ENCODE data around the gene CES5A. TPM values are rescaled to one million over a fixed set of nuclear protein-coding genes. Genes with fewer than 3 reads are reported as not detected.

CES5A gene, protein sequence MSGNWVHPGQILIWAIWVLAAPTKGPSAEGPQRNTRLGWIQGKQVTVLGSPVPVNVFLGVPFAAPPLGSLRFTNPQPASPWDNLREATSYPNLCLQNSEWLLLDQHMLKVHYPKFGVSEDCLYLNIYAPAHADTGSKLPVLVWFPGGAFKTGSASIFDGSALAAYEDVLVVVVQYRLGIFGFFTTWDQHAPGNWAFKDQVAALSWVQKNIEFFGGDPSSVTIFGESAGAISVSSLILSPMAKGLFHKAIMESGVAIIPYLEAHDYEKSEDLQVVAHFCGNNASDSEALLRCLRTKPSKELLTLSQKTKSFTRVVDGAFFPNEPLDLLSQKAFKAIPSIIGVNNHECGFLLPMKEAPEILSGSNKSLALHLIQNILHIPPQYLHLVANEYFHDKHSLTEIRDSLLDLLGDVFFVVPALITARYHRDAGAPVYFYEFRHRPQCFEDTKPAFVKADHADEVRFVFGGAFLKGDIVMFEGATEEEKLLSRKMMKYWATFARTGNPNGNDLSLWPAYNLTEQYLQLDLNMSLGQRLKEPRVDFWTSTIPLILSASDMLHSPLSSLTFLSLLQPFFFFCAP
- total RNA-seq (2022): not detected in 2 replicates
- Bru-seq, nascent RNA: percentile 2 among the genes with signal in this experiment
- percentile 5 among the genes with signal in this experiment for BruChase-seq, experiment 1, labeled RNA remaining after a 2-hour chase
- percentile 5 among the genes with signal in this experiment for BruChase-seq, experiment 2, labeled RNA remaining after a 6-hour chase
- long read RNA-seq: 0 reads

DNA sequence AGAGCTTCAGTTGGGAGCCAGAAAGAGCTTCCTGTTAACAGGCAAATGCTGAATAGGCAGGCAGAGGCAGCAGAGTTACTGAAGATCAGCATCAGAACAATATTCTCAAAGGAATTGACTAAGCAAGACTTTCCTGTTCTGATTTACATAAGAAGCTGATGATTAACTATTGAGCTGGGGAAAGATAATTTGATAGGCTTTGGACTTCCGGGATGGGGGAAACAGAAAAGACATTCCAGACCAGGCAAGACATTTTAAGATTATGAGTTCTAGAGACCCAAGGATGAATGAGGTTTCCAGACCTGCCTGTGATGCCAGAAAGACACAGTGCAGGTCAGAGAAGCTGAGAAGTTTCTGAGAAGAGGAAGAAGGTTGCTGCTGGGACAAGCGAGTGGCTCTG is at the start of gene CES5A:
TSS of gene CES5A (minus strand) at position 101 of the 400 bp plus-strand sequence. CDS start 152 bp downstream, outside the sequence.
- Mint-ChIP-seq H3K27ac (ENCODE audit: unreplicated experiment) (no peak within 1 kb of the TSS), H3K4me3 (ENCODE audit: unreplicated experiment) (no peak within 1 kb of the TSS), H3K36me3 (ENCODE audit: insufficient read depth, unreplicated experiment) (no peaks in the 10 kb centered on the region), H3K4me1 (ENCODE audit: low read depth, unreplicated experiment) (no peaks in the 10 kb centered on the region), H3K9me3 (ENCODE audit: unreplicated experiment) (no peaks in the 10 kb centered on the region), H3K27me3 (ENCODE audit: insufficient read depth, unreplicated experiment) (peaks cover 6% of the 10 kb centered on the region)
- Histone ChIP-seq H3K4me1 (no peaks in the 10 kb centered on the region), H3K27me3 (replicated peaks; ENCODE audit: control insufficient read depth, insufficient read depth, low read length) (no peaks in the 10 kb centered on the region; the same call in 1 of the 2 replicates), H3K9me3 (no peaks in the 10 kb centered on the region), H3K4me3 (ENCODE audit: low read depth, low read length) (no peak within 1 kb of the TSS), H3K36me3 (ENCODE audit: control insufficient read depth, insufficient read depth, low read length) (no peaks in the 10 kb centered on the region)
- BruUV-seq (replicated peaks): no TSS peak
- no peak for TF ChIP-seq CTCF (IDR thresholded peaks at IDR 0.05; ENCODE audit: insufficient read depth in 1 of 2, low read depth in 1 of 2, low read length in 1 of 2, severe bottlenecking in 1 of 2, unreplicated experiment in 1 of 2)
- intact Hi-C loops (cut with micrococcal nuclease; ENCODE audit: unreplicated experiment): no loop called here
- ChIA-PET CTCF (no interaction called here), POLR2A (no interaction called here)
- no peak for DNase-seq

DNA sequence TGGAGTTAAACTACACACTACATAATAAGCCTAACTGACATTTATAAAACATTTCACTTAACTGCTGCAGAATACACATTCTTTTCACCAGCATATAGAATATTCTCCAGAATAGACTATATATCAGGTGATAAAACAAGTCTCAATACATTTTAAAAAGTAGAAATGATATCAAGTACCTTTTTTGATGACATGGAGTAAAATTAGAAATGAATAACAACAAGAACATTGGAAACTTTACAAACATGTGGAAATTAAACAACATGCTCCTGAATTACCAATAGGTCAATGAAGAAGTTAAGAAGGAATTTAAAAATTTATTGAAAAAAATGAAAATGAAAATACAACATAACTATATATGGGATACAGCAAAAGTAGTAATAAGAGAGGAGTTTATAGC is 47.5 kb upstream of the CES5A start:
- DNase-seq: no peak
- POLR2A ChIA-PET: no interaction called here
- H3K36me3 Mint-ChIP-seq (ENCODE audit: insufficient read depth, unreplicated experiment): no peaks in the 10 kb centered on the region
- no peak overlapping the region for H3K4me3 Mint-ChIP-seq (ENCODE audit: unreplicated experiment)
- H3K4me3 ChIP-seq (ENCODE audit: low read depth, low read length): no peak overlapping the region
- CTCF ChIA-PET: no interaction called here
- intact Hi-C loops (cut with micrococcal nuclease; ENCODE audit: unreplicated experiment): no loop called here
- H3K9me3 ChIP-seq: no peaks in the 10 kb centered on the region
- no TSS peak for BruUV-seq (replicated peaks)
- no peak for TF ChIP-seq CTCF (IDR thresholded peaks at IDR 0.05; ENCODE audit: insufficient read depth in 1 of 2, low read depth in 1 of 2, low read length in 1 of 2, severe bottlenecking in 1 of 2, unreplicated experiment in 1 of 2)
- H3K4me1 ChIP-seq: no peaks in the 10 kb centered on the region
- no peaks in the 10 kb centered on the region for H3K9me3 Mint-ChIP-seq (ENCODE audit: unreplicated experiment)
- H3K27me3 ChIP-seq (replicated peaks; ENCODE audit: control insufficient read depth, insufficient read depth, low read length): no peaks in the 10 kb centered on the region
- H3K27me3 Mint-ChIP-seq (ENCODE audit: insufficient read depth, unreplicated experiment): peaks cover 27% of the 10 kb centered on the region
- H3K27ac Mint-ChIP-seq (ENCODE audit: unreplicated experiment): no peak overlapping the region
- H3K36me3 ChIP-seq (ENCODE audit: control insufficient read depth, insufficient read depth, low read length): no peaks in the 10 kb centered on the region
- no peaks in the 10 kb centered on the region for H3K4me1 Mint-ChIP-seq (ENCODE audit: low read depth, unreplicated experiment)

DNA sequence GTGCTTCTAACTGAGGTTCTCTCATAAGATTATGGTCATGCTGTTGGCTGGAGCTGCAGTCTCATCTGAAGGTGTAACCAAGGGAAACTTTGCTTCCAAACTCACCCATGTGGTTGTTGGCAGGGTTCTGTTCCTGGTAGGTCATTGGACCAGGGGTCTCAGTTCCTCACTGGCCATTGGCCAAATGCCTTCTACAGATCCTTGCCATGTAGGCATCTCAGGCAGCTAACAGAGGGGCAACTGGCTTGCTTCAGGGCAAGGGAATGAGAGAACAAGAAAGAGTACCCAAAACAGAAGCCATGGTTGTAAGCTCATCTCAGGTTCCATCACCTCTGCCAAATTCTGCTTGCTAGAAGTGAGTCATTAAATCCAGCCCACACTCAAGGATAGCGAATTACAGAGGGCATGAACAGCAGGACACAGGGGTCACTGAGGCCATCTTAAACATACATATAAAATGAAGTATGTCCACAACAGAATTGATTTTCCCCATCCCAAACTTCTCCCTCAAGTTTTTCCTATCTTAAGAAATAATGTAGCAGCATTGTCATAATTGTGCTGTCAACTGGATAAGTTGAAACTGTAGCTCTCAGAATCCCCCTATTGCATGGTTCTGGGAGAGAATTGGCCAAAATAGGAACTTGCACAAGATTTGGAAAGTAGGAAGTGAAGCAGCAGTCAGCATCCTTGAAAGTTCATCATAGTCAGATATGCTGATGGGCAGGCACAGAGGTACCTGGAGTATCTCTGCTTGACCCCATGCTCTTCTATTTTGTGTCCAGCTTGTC is 42.4 kb upstream of the CES5A start:
- DNase-seq: no peak
- no peak overlapping the region for H3K4me3 ChIP-seq (ENCODE audit: low read depth, low read length)
- Mint-ChIP-seq H3K27me3 (ENCODE audit: insufficient read depth, unreplicated experiment) (peaks cover 11% of the 10 kb centered on the region), H3K27ac (ENCODE audit: unreplicated experiment) (no peak overlapping the region), H3K36me3 (ENCODE audit: insufficient read depth, unreplicated experiment) (no peaks in the 10 kb centered on the region), H3K4me1 (ENCODE audit: low read depth, unreplicated experiment) (peaks cover 7% of the 10 kb centered on the region), H3K4me3 (ENCODE audit: unreplicated experiment) (no peak overlapping the region), H3K9me3 (ENCODE audit: unreplicated experiment) (no peaks in the 10 kb centered on the region)
- POLR2A ChIA-PET: no interaction called here
- intact Hi-C loops (cut with micrococcal nuclease; ENCODE audit: unreplicated experiment): no loop called here
- no peaks in the 10 kb centered on the region for H3K9me3 ChIP-seq
- no peak for TF ChIP-seq CTCF (IDR thresholded peaks at IDR 0.05; ENCODE audit: insufficient read depth in 1 of 2, low read depth in 1 of 2, low read length in 1 of 2, severe bottlenecking in 1 of 2, unreplicated experiment in 1 of 2)
- no peaks in the 10 kb centered on the region for H3K27me3 ChIP-seq (replicated peaks; ENCODE audit: control insufficient read depth, insufficient read depth, low read length)
- CTCF ChIA-PET: no interaction called here
- BruUV-seq (replicated peaks): no TSS peak
- H3K4me1 ChIP-seq: no peaks in the 10 kb centered on the region
- no peaks in the 10 kb centered on the region for H3K36me3 ChIP-seq (ENCODE audit: control insufficient read depth, insufficient read depth, low read length)
